Mesothelial cell of epicardium (in vitro differentiated cells): ENCODE results near the gene ZNF831. TPM values are rescaled to one million over a fixed set of nuclear protein-coding genes. Genes with fewer than 3 reads are reported as not detected.

ENCODE experiments used
- DNase-seq, 2 experiments: peaks; one replicate each; pipeline ENCODE4 v3.0.0; 2021; ENCODE audit warnings: low spot score in 2 of 2; ENCODE audit not compliant: unreplicated experiment in 2 of 2
- H3K27ac Mint-ChIP-seq: 2 replicates; pipeline ENCODE4 v1.8.0; 2021; ENCODE audit warnings: mixed read lengths
- H3K27me3 Mint-ChIP-seq: 2 replicates; pipeline ENCODE4 v1.8.0; 2021; ENCODE audit warnings: low read depth, mixed read lengths
- H3K36me3 Mint-ChIP-seq: 2 replicates; pipeline ENCODE4 v1.8.0; 2021; ENCODE audit warnings: mixed read lengths
- H3K4me1 Mint-ChIP-seq: 2 replicates; pipeline ENCODE4 v1.8.0; 2021; ENCODE audit warnings: mixed read lengths
- H3K4me3 Mint-ChIP-seq: 2 replicates; pipeline ENCODE4 v1.8.0; 2021; ENCODE audit warnings: mild to moderate bottlenecking, moderate library complexity, mixed read lengths
- H3K9me3 Mint-ChIP-seq: 2 replicates; pipeline ENCODE4 v1.8.0; 2021; ENCODE audit warnings: mixed read lengths
- CTCF ChIP-seq: fragments of 200-600 bp; sonication (generic); IDR thresholded peaks from one replicate; pipeline ENCODE4 v1.5.0; 2021; ENCODE audit warnings: antibody characterized with exemption; ENCODE audit not compliant: unreplicated experiment
- total RNA-seq: library from RNA; stranded (reverse); gene quantifications from 3 replicates; pipeline ENCODE4 v1.2.1, GENCODE V29; 2021

The ZNF831 gene
- total RNA-seq, 1 donor from 2014 or later = 0.02 TPM

DNA sequence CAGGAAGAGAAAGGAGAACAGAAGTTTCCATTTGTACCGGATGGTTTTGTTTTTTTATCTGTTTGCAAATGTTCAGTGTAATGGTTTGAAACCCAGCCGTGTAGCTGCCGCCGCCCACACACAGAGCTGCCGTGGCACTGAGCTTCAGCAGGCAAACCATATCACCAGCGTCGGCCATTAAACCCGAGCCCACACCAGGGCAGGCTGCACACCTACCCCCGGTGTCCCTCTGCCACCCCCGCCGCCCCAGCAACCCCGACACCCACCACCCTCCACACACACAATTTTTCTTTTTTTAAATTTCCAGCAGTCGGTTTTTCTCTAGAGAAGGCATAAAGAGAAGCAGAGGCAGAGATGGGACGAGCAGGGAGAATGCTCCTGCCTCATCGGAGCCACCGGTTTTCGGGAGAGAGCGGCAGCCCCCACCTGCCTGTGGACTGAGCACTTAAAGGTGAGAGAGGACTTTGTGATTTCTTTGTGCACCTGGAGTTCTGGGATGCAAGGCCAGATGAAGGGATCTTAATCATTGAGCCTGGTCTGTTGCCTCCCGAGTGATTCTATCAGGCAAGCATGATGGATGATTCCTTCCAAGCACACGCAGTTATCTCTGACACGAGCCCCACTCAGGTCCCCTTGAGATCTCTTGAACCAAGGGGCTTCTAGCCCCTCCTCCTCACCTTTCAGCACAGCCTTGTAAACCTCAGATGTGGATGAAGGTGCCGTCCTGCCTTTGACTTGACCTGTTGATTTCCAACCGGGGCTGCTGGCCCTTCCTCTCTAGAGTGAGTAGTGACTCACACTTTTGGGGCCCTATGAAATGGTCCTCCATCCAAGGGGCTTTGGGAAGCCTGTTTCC is 17.5 kb upstream of the ZNF831 start:
- DNase-seq = no peak
- no peak for TF ChIP-seq CTCF

GRCh38 chr20:59146780-59147565 is 16.6 kb upstream of the ZNF831 start:
- Mint-ChIP-seq H3K27ac (no peak overlapping the region), H3K4me3 (no peak overlapping the region)

More for the DNA sequence above, 17.5 kb upstream of the ZNF831 start:
- Mint-ChIP-seq H3K4me3 (no peak overlapping the region), H3K9me3 (no peaks in the 10 kb centered on the region), H3K4me1 (peaks cover 22% of the 10 kb centered on the region), H3K36me3 (no peaks in the 10 kb centered on the region), H3K27ac (no peak overlapping the region), H3K27me3 (peaks cover 15% of the 10 kb centered on the region)

GRCh38 chr20:59147586-59147985 is 16.0 kb upstream of the ZNF831 start:
- no peak for DNase-seq
- Mint-ChIP-seq H3K27ac (no peak overlapping the region), H3K4me1 (peaks cover 22% of the 10 kb centered on the region), H3K27me3 (peaks cover 22% of the 10 kb centered on the region), H3K36me3 (no peaks in the 10 kb centered on the region), H3K9me3 (no peaks in the 10 kb centered on the region), H3K4me3 (no peak overlapping the region)
- no peak for TF ChIP-seq CTCF

More at GRCh38 chr20:59146780-59147565, 16.6 kb upstream of the ZNF831 start:
- Mint-ChIP-seq H3K9me3 (no peaks in the 10 kb centered on the region), H3K36me3 (no peaks in the 10 kb centered on the region), H3K27me3 (peaks cover 16% of the 10 kb centered on the region), H3K4me1 (peaks cover 22% of the 10 kb centered on the region)
- TF ChIP-seq CTCF = no peak
- no peak for DNase-seq

DNA sequence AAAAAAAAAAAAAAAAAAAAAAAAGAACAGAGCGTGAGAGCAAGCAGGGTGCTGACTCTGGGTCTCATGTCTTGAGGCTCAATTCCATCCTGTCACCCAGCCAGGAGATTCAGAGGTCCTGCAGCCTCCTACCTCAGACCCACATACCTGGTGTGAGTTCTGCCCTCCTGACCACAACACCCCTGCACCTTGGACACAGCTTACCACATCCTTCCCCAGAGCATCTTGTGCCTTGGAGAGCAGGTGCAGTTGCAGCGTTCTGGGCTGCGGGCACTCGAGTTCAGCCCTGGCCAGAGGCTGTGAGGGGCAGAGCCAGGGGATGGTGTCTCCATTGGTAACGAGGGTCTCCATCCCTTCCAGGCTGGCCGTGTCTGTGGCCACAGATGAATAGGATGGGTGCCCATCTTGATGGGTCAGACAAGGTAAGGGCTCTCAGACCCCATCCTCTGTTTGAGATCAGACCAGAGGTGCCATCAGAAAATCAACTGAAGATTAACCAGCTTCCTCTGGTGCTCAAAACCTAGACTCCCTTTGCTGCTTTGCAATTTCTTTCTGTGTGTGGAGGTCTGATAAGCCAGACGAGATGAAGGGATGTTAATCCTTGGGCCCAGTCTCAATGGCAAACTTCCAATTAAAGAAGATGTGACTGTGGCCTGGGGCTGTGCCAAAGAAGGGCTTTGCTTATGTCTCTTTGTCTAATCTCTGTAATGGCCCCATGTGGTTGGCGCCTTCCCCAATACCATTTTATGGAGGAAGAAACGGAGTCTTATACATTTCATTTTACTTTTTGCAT is 14.7 kb upstream of the ZNF831 start:
- H3K27me3 Mint-ChIP-seq = peaks cover 30% of the 10 kb centered on the region
- DNase-seq = no peak
- no peaks in the 10 kb centered on the region for H3K9me3 Mint-ChIP-seq
- H3K4me1 Mint-ChIP-seq = peaks cover 19% of the 10 kb centered on the region
- TF ChIP-seq CTCF = no peak
- H3K27ac Mint-ChIP-seq = no peak overlapping the region
- H3K4me3 Mint-ChIP-seq = no peak overlapping the region
- no peaks in the 10 kb centered on the region for H3K36me3 Mint-ChIP-seq

DNA sequence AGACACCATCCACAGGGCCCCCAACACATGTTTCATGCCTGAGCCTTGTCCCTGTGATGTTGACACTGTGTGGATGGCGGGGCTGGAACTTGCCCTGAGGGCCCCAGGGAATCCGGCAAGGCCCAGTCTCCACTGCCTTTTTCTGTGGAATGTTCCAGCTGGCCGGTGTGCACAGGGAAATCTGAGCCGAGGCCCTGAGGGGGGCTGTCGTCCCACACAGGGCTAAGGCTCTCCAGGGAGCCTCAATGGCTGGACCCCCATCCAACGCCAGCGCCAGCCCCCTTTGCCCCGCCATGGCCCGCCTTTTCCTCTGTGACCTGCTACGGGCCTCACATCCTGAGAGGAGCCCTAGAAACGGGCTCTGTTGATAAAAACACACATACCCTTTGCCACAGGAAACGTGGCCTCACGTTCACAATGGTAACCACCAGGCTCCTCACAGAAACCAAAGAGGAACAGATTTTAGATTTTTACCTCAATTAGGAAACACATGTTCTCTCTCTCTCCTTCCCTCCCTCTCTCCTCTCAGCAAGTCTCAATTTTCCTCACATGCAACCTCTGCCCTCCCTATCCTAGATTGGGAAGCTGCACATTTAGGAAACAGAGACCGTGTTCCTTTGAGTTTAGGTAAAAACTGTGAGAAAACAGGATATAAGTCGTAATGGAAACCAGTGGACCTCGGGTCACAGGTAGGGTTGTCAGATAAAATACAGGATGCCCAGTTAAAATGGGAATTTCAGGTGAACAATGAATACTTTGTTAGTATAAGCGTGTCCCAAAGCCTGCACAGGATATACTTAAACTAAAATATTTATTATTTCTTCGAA is 13.7 kb upstream of the ZNF831 start:
- Mint-ChIP-seq H3K4me3 (no peak overlapping the region), H3K27me3 (peaks cover 40% of the 10 kb centered on the region), H3K27ac (peak overlapping the region; percentile 37), H3K9me3 (no peaks in the 10 kb centered on the region), H3K4me1 (peaks cover 18% of the 10 kb centered on the region), H3K36me3 (no peaks in the 10 kb centered on the region)
- no peak for DNase-seq
- no peak for TF ChIP-seq CTCF
